ENCODE measurements around the gene MAP3K20.
"Not testable (repeated sequence)": the region's sequence is repeated elsewhere in the genome, so short reads cannot be mapped to it uniquely, and the experiment has no call there.

The MAP3K20 gene

GRCh38 chr2:173087793-173088496 lies 12.3 kb downstream of the MAP3K20 start:
- DNase-seq (ENCODE audit: low spot score) = no peak

DNA sequence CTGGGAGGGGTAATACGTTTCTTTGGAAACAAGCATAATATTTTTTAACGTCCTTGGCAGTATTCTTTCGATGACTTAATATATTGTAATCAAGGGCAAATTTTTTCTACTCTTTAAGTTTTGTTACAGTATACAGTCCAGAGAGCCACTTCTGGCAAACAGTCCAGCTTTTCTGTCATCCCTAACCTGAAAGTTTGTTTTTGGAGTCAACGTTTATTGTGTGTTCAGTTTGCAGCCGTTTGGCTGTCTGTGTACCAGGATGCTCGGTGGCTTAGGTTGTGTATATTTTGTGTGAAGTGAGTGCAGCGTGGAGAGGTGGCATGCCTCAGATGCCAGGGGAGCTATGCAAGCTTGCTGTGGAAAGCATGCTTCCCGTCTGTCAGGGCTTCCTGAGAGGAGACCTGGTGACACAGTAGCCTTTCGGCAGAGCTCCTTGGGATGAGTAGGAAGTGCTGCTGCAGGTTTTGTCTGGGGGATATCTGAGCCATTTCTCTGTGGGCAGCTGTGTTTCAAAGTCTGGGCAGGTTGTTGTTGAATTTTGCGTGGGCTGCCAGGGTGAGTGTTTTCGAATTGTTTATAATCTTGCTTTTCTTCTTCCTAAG lies 14.7 kb downstream of the MAP3K20 start:
- no peak for DNase-seq (ENCODE audit: low spot score)

GRCh38 chr2:173090973-173091660 lies 15.5 kb downstream of the MAP3K20 start:
- DNase-seq (ENCODE audit: low spot score) = peak; percentile 52

DNA sequence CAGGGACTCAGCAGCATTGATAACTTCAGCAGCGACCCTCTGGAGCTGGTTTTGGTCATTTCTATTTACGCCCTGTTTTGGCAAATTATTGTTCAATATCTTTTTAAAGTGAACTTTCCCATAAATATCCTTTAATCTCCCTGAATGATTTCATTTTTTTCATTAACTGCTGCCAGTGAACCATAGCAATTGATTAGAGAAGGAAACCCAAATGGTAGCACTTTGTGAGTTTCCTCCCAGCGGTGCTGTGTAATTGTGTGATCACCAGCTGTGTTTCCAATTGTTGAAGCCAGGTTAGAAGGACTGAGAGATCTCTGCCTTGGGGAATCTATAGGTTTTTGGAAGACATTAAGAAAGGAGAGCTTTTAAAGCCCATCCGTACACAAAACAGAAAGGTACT lies 16.3 kb downstream of the MAP3K20 start:
- DNase-seq (ENCODE audit: low spot score) = no peak

GRCh38 chr2:173092844-173093402 lies 17.3 kb downstream of the MAP3K20 start:
- no peak for DNase-seq (ENCODE audit: low spot score)

GRCh38 chr2:173093617-173094016 lies 18.0 kb downstream of the MAP3K20 start:
- not testable (repeated sequence) for DNase-seq (ENCODE audit: low spot score)

DNA sequence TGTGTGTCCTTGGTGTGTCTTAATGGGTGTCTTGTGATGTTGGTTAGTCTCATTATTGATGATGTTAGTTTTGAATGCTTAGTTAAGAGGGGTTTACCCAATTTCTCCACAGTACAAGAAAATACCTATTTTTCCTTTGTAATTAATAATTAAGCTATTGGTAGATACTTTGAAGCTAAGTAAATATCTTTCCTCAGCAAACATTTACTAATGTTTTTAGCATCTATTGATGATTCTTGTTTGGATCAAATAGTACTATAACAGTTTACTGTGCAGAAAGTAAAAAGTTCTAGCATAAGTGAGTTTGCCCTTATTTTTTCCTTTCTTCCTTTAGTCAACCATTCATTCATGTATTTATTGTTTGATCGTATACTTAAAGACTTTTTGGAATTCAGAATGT lies 19.1 kb downstream of the MAP3K20 start:
- no peak for DNase-seq (ENCODE audit: low spot score)

DNA sequence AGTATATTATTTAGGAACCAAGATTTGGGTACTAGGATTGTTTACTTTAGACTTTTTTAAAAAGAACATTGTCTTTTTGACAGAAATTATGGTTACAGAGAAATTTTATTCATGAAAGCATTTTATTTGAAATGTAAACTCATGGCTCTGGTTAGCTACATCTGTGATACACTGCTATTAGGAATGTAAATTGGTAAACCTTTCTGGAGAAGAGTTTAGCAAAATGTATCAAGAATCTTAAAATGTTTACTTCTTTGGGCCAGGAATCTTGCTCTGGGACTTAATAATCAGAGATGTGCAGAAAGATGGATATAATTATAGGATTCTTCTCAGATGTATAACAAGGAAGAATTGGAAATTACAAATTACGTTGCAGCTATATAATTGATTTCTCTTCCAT lies 19.7 kb downstream of the MAP3K20 start:
- no peak for DNase-seq (ENCODE audit: low spot score)

GRCh38 chr2:173099271-173099670 lies 23.6 kb downstream of the MAP3K20 start:
- no peak for DNase-seq (ENCODE audit: low spot score)

- DNase-seq (ENCODE audit: low spot score) = no peak
Observed at GRCh38 chr2:173099804-173100203, 24.2 kb downstream of the MAP3K20 start.

DNA sequence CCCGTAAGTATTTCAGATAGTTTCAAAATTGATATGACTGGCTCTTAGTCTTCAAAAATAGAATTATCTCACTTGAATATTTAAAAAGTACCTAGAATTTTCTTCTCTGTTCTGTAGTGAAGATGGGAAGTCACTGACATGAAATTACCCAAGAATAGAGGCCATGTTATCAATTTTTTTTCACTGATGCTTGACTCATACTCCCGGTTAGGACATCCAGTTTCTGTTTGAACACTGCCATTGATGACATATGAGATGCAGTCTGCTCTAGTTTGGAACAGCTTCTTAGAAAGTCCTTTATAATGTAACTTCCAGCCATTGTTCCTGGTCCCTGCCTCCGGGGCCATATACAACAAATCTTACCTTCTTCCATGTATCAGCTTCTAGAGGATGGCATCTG lies 26.0 kb downstream of the MAP3K20 start:
- no peak for DNase-seq (ENCODE audit: low spot score)

- no peak for DNase-seq (ENCODE audit: low spot score)
Observed at GRCh38 chr2:173104156-173104555, 28.5 kb downstream of the MAP3K20 start.

- no peak for DNase-seq (ENCODE audit: low spot score)
Observed at GRCh38 chr2:173106959-173107628, 31.4 kb downstream of the MAP3K20 start.

DNA sequence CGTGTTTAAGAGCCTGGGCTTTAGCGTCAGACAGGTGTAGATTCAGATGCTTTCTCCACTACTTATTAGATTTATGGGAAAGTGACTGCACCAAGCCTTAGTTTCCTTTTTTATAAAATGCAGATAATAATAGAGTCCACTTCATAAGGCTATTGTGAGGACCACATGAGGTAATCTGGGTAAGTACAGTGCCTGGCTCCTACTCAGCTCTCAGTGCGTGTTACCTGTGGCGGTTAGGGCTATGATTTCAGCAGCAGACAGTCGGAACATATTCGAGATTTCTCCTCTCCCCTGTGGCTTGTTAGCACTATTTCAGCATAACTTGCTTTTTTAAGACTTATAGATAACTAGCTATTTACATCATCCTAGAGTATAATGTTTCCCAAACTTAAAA lies 32.0 kb downstream of the MAP3K20 start:
- DNase-seq (ENCODE audit: low spot score) = no peak

- DNase-seq (ENCODE audit: low spot score) = no peak
Observed at GRCh38 chr2:173109253-173110188, 33.9 kb downstream of the MAP3K20 start.

DNA sequence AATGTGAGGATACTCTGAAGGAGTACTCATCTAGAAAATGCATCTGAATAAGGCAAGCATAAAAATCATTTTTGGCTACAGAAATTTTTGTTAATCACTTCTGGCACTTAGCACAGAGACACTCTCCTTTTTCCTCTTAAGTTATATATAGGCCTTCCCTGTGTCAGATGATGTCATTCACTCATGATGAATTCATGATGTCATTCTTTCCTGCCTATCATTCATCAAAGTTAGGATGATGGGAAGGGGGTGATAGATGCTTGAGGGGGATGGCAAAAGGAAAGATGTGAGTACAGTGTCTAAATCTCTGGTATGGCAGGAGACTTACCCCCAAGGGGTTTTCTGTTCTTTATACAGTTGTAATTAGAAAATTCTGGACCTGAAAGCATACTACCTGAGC lies 42.0 kb downstream of the MAP3K20 start:
- DNase-seq (ENCODE audit: low spot score) = no peak

GRCh38 chr2:173118395-173118794 lies 42.7 kb downstream of the MAP3K20 start:
- no peak for DNase-seq (ENCODE audit: low spot score)

DNA sequence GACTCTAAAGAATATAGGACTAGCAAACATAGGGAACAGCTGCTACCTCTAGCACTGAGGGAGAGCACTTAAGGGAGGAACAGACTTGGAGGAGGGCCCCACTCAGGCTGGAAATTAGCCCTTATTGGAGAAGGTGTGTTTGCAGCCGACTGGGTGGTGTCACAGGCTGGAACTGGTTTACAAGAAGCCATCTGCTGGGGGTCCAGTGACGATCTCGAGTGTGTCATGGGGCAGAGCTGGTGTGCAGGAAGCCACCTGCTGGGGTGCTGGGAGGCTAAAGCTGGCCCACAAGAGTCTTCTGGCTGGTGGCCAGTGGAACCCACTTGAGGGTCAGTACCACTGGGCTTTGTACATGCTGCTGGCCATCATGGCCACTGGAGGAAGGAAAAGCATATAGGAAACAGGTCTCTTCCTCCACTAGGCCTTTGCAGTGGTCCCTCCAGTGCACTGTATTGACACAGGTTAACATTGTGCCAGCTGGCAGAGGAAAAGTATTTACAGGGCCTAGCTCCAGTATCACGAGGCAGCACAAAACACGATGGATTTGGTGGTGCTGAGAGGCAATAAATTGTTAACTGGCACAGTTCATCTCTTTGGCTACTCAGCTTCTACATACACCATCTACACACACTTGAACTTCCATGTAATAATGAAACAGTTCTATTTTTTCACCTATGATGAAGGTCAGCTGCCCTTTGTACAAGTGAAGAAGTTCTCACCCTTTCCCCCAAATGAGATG lies 43.6 kb downstream of the MAP3K20 start:
- no peak for DNase-seq (ENCODE audit: low spot score)

DNA sequence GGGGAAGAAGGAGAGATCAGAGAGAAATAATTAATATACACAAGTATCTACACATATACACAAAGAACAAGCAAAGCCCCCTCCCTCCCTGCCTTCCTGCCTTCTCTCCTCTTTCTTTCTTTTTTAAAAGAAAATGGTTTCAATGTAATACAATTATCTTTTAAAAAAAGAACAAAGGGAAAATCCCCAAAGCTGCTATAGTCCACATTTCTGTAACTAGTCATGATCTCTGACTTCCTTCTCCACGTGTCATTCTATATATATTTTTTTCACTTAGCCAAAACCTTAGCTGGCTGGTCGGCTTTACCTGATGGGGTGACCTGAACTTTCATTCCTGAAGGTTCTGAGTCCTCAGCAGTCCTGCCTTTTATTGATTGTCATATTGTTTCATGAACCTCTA lies 44.3 kb downstream of the MAP3K20 start:
- DNase-seq (ENCODE audit: low spot score) = no peak

DNA sequence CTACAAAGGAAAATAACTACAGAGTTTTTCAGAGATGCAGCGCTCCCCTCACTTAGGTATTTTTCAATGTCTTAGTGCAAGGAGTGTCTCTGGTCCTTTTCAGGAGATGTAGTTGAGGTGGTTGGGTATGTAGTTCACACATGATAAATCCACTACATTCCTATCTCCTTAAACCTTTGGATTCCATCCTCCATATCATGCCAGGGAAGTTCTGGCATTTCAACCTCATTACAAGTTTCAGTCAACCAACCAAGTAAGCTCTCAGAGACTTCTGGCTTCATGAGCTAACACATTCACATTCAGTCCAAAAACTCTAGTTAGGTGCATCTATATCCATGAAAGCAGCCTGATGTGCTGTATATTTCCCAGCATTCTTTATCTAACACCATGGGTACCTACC lies 47.3 kb downstream of the MAP3K20 start:
- no peak for DNase-seq (ENCODE audit: low spot score)

GRCh38 chr2:173124441-173124840 lies 48.8 kb downstream of the MAP3K20 start:
- no peak for DNase-seq (ENCODE audit: low spot score)

Data from hematopoietic multipotent progenitor cell treated with erythropoietin and hydrocortisone succinate and interleukin-3 and kit ligand, for 17 days (in vitro differentiated cells).